Activated CD4-positive, alpha-beta T cell treated with anti-CD3 and anti-CD28 coated beads for 36 hours (primary cell): ENCODE measurements around the gene INCA1. TPM values are rescaled to one million over a fixed set of nuclear protein-coding genes. Genes with fewer than 3 reads are reported as not detected.
A peak's percentile ranks its signal among the peaks of the same experiment; 100 is the strongest.
"Not testable (repeated sequence)": the region's sequence is repeated elsewhere in the genome, so short reads cannot be mapped to it uniquely, and the experiment has no call there.

Experiments
- ATAC-seq: fragments of 200-7000 bp; cut with Tn5 transposase; one replicate; pipeline ENCODE4 v1.10.0; 2021; ENCODE audit warnings: mild to moderate bottlenecking, moderate library complexity
- CTCF ChIA-PET: fragments of 350-600 bp; sonication (Branson Sonifier 250); formaldehyde crosslinking; loops from one replicate; lab custom pipeline; 2021; ENCODE audit warnings: antibody characterized with exemption; lab: Charles Lee
- POLR2A ChIA-PET: fragments of 350-600 bp; sonication (Branson Sonifier 250); formaldehyde crosslinking; loops from one replicate; lab custom pipeline; 2021; ENCODE audit warnings: antibody characterized with exemption, inconsistent platforms; lab: Charles Lee
- DNase-seq: peaks from one replicate; pipeline ENCODE4 v3.0.0-alpha.2; 2020
- H3K27ac Mint-ChIP-seq: one replicate; pipeline ENCODE4 v1.8.0; 2021; ENCODE audit warnings: mixed read lengths
- H3K27me3 Mint-ChIP-seq: one replicate; pipeline ENCODE4 v1.8.0; 2021; ENCODE audit warnings: mixed read lengths
- H3K36me3 Mint-ChIP-seq: one replicate; pipeline ENCODE4 v1.8.0; 2021; ENCODE audit warnings: low read depth, mixed read lengths
- H3K4me1 Mint-ChIP-seq: one replicate; pipeline ENCODE4 v1.8.0; 2021; ENCODE audit warnings: mixed read lengths
- H3K4me3 Mint-ChIP-seq: one replicate; pipeline ENCODE4 v1.8.0; 2021; ENCODE audit warnings: mild to moderate bottlenecking, moderate library complexity, mixed read lengths
- H3K9me3 Mint-ChIP-seq: one replicate; pipeline ENCODE4 v1.8.0; 2021; ENCODE audit warnings: low read depth, mixed read lengths
- intact Hi-C, 2 experiments: fragments of 100-400 bp; cut with DNase I in 1 of 2; cut with micrococcal nuclease in 1 of 2; formaldehyde crosslinking; loops; one replicate each; pipeline versions ENCODE4 v1.14.2 to v1.15.1; 2022 to 2024; cut with DNase I, micrococcal nuclease
- total RNA-seq, 2 experiments: library from RNA; stranded (reverse); gene quantifications; one replicate each; pipeline ENCODE4 v1.2.3, GENCODE V29; 2021

INCA1 gene
- total RNA-seq, 2 experiments from 2014 or later = 0.18 to 0.28 TPM

DNA sequence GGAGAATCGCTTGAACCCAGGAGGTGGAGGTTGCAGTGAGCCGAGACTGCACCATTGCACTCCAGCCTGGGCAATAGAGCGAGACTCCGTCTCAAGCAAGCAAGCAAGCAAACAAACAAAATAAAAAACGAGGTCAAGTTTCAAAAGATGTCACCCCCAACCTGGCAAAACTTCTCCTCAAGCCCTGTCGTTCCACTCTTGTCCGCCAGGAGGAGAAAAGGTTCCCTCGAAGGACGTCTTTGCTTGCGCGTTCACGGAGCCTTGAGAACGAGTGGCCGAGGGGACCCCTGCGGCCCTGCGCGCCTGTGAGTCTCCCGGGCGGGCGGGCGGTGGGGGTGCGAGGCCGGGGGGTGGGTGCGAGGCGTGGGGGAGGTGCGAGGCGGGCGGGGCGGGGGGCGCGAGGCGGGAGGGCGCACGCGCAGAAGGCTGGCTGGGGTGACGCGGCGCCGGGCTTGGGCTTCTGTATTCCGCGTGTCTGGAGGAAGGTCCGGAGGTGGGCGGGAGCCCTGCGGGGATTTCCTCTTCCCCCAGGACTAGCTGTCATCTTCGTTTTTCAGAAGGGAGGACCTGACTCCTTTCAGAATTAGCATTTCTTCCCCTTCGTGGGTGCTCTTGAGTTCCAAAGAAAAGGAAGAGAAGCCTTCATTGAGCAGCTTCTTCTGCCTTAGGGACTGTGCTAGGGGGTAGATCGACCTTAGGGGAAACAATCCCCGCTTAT lies 34.2 kb upstream of the INCA1 start:
- POLR2A ChIA-PET = interaction anchor here (0.6 kb wide), 1 partner anchor 306 kb away, joined by 3 read pairs; no protein-coding TSS in a partner anchor
- peak; percentile 82 for ATAC-seq
- no peaks in the 10 kb centered on the region for H3K9me3 Mint-ChIP-seq
- peaks cover 2% of the 10 kb centered on the region for H3K36me3 Mint-ChIP-seq
- peaks cover 19% of the 10 kb centered on the region for H3K4me1 Mint-ChIP-seq
- DNase-seq = peak; percentile 91
- intact Hi-C loops = loop anchor here (1.0 to 5.0 kb wide), 6 partner anchors 31 to 80 kb away; partner anchors contain the start of genes INCA1 (in 1 of the 2), KIF1C (in 1 of the 2), SPAG7 (in 1 of the 2) and ZFP3 (in 1 of the 2)
- peak overlapping the region; percentile 68 for H3K4me3 Mint-ChIP-seq
- CTCF ChIA-PET = interaction anchor here (0.6 to 9.8 kb wide), 14 partner anchors 12 to 455 kb away, joined by 3 to 82 read pairs (median 3); partner anchors contain the start of genes C17orf107, CAMTA2, DERL2 and MIS12
- peak overlapping the region; percentile 85 for H3K27ac Mint-ChIP-seq
- H3K27me3 Mint-ChIP-seq = peaks cover 3% of the 10 kb centered on the region

DNA sequence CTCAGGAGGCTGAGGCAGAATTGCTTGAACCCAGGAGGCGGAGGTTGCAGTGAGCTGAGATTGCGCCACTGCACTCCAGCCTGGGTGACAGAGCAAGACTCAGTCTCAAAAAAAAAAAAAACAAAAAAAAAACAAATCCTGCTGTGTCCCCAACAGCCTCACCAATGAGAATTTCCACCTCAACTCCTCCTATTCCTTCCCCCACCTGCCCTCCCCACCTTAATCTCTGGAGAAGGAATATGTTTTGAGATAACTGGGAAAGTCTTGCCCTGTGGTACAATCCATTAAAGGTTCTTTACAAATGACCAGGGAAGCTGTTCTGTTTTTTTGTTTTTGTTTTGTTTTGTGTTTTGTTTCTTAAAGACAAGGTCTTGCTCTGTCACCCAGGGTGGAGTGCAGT lies 32.8 kb upstream of the INCA1 start:
- POLR2A ChIA-PET, H3K27me3 Mint-ChIP-seq, ATAC-seq, H3K36me3 Mint-ChIP-seq, DNase-seq, H3K9me3 Mint-ChIP-seq: not testable (repeated sequence)
- H3K27ac Mint-ChIP-seq = peak overlapping the region; percentile 82
- peaks cover 19% of the 10 kb centered on the region for H3K4me1 Mint-ChIP-seq
- H3K4me3 Mint-ChIP-seq = peak overlapping the region; percentile 68
- CTCF ChIA-PET = interaction anchor here (0.7 to 9.8 kb wide), 10 partner anchors 11 to 121 kb away, joined by 3 to 82 read pairs (median 4); partner anchors contain the start of gene SPAG7
- intact Hi-C loops = loop anchor here in 1 of 2 experiments (5.0 kb wide), 1 partner anchor 63 kb away; the partner anchor contains the start of gene SPAG7

DNA sequence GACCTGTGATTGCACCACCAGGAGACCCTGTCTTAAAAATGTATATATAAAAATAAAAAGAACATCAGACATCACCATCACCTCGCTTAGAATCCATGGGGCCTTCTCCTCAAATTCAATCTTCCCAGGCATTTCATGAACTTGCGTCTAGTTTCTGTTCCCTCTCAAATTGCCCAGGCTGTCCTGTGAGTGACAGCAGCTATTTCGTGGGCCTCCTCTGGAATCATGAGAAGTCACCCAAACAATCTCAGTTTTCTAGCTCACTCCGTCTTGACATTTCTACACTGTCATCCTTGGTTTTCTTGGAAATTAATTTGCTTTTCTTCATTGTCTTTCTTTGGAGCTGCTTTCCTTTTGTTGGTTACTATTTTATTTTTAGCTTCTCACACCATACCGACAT lies 30.6 kb upstream of the INCA1 start:
- ATAC-seq (no peak), DNase-seq (no peak)
- CTCF ChIA-PET = interaction anchor here (0.6 to 9.8 kb wide), 4 partner anchors 8 to 301 kb away, joined by 3 to 82 read pairs (median 4); no protein-coding TSS in a partner anchor
- Mint-ChIP-seq H3K9me3 (no peaks in the 10 kb centered on the region), H3K27ac (no peak overlapping the region), H3K27me3 (no peaks in the 10 kb centered on the region), H3K4me3 (no peak overlapping the region), H3K4me1 (peaks cover 19% of the 10 kb centered on the region), H3K36me3 (peaks cover 7% of the 10 kb centered on the region)
- intact Hi-C loops = no loop called here
- POLR2A ChIA-PET = interaction anchor here (0.6 kb wide), 1 partner anchor 10 kb away, joined by 3 read pairs; no protein-coding TSS in a partner anchor

DNA sequence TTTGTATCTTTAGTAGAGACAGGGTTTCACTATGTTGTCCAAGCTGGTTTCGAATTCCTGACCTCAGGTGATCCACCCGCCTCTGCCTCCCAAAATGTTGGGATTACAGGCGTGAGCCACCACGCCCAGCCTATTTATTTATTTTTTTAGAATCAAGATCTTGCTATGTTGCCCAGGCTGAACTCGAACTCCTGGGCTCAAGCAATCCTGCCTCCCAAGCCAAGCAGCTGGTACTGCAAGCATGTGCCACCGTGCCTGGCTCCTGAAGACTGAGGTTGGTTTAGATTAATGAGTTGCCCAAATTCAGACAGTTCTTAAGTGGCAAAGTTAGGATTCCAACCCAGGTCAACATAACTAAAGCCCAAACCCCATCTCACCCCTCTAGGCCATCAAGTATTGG lies 30.0 kb upstream of the INCA1 start:
- CTCF ChIA-PET = interaction anchor here (0.6 to 9.8 kb wide), 4 partner anchors 8 to 35 kb away, joined by 4 to 82 read pairs (median 6); no protein-coding TSS in a partner anchor
- intact Hi-C loops = no loop called here
- Mint-ChIP-seq H3K4me1 (peaks cover 17% of the 10 kb centered on the region), H3K27ac (no peak overlapping the region), H3K4me3 (no peak overlapping the region), H3K27me3 (no peaks in the 10 kb centered on the region), H3K36me3 (peaks cover 9% of the 10 kb centered on the region), H3K9me3 (no peaks in the 10 kb centered on the region)
- DNase-seq (no peak), ATAC-seq (no peak)
- POLR2A ChIA-PET = no interaction called here

DNA sequence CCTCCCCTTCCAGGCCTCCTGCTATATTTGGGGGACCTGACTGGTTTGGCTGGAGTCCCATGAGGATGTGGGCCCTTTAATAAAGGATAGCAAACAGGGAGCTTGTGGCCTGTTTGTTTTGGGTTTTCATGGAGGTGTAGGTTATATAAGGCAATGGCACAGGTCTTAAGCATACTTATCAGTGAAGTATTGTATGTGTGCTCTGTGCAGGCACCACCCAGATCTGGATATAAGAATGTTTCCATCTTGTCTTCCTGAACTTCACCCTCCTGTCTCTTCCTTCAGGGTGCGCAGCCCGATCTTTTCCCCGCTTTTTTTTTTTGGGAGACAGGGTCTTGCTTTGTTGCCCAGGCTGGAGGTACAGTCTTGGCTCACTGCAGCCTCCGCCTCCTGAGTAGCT lies 27.3 kb upstream of the INCA1 start:
- H3K4me1 Mint-ChIP-seq = no peaks in the 10 kb centered on the region
- intact Hi-C loops = no loop called here
- no peak for ATAC-seq
- DNase-seq = no peak
- ChIA-PET CTCF (interaction anchor here (0.7 kb wide), 1 partner anchor 22 kb away, joined by 3 read pairs; no protein-coding TSS in a partner anchor), POLR2A (no interaction called here)
- no peaks in the 10 kb centered on the region for H3K9me3 Mint-ChIP-seq
- no peak overlapping the region for H3K4me3 Mint-ChIP-seq
- no peak overlapping the region for H3K27ac Mint-ChIP-seq
- peaks cover 14% of the 10 kb centered on the region for H3K36me3 Mint-ChIP-seq
- no peaks in the 10 kb centered on the region for H3K27me3 Mint-ChIP-seq

DNA sequence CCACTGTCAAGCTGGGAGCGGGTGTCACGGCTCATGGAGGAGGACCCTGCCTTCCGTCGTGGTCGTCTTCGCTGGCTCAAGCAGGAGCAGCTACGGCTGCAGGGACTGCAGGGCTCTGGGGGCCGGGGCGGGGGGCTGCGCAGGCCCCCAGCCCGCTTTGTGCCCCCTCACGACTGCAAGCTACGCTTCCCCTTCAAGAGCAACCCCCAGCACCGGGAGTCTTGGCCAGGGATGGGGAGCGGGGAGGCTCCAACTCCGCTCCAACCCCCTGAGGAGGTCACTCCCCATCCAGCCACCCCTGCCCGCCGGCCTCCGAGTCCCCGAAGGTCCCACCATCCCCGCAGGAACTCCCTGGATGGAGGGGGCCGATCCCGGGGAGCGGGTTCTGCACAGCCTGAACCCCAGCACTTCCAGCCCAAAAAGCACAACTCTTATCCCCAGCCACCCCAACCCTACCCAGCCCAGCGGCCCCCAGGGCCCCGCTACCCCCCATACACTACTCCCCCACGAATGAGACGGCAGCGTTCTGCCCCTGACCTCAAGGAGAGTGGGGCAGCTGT lies 26.3 kb upstream of the INCA1 start:
- Mint-ChIP-seq H3K36me3 (peaks cover 14% of the 10 kb centered on the region), H3K9me3 (no peaks in the 10 kb centered on the region), H3K4me1 (peaks cover 7% of the 10 kb centered on the region), H3K27me3 (no peaks in the 10 kb centered on the region), H3K27ac (no peak overlapping the region), H3K4me3 (no peak overlapping the region)
- POLR2A ChIA-PET = no interaction called here
- DNase-seq (no peak), ATAC-seq (no peak)
- CTCF ChIA-PET = no interaction called here
- intact Hi-C loops = no loop called here

DNA sequence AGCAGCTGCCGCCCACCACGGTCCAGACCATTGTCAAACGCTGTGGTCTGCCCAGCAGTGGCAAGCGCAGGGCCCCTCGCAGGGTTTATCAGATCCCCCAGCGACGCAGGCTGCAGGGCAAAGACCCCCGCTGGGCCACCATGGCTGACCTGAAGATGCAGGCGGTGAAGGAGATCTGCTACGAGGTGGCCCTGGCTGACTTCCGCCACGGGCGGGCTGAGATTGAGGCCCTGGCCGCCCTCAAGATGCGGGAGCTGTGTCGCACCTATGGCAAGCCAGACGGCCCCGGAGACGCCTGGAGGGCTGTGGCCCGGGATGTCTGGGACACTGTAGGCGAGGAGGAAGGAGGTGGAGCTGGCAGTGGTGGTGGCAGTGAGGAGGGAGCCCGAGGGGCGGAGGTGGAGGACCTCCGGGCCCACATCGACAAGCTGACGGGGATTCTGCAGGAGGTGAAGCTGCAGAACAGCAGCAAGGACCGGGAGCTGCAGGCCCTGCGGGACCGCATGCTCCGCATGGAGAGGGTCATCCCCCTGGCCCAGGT lies 24.9 kb upstream of the INCA1 start:
- no peak overlapping the region for H3K27ac Mint-ChIP-seq
- POLR2A ChIA-PET = no interaction called here
- ATAC-seq (no peak), DNase-seq (no peak)
- peaks cover 8% of the 10 kb centered on the region for H3K4me1 Mint-ChIP-seq
- peaks cover 14% of the 10 kb centered on the region for H3K36me3 Mint-ChIP-seq
- no peaks in the 10 kb centered on the region for H3K9me3 Mint-ChIP-seq
- no peaks in the 10 kb centered on the region for H3K27me3 Mint-ChIP-seq
- CTCF ChIA-PET = interaction anchor here (0.6 kb wide), 1 partner anchor 25 kb away, joined by 3 read pairs; the partner anchor contains the start of gene INCA1
- intact Hi-C loops = no loop called here
- no peak overlapping the region for H3K4me3 Mint-ChIP-seq

DNA sequence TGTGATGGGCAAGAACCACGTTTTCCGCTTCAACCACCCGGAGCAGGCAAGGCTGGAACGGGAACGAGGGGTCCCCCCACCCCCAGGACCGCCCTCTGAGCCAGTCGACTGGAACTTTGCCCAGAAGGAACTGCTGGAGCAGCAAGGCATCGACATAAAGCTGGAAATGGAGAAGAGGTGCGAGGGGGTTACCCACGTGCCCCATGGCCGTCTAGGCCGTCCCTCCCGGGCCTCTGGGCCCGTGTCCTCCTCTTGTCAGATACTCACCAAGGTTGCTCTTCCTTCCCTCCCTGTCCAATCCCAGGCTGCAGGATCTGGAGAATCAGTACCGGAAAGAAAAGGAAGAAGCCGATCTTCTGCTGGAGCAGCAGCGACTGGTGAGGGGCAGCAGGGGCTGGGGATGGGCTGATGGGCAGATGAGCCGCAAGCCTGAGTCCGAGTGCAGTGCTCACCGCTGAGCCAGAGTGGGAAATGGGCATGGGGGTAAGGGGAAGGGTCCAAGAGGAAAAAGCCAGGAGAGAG lies 23.2 kb upstream of the INCA1 start:
- intact Hi-C loops = no loop called here
- Mint-ChIP-seq H3K27ac (no peak overlapping the region), H3K4me1 (peaks cover 11% of the 10 kb centered on the region), H3K27me3 (no peaks in the 10 kb centered on the region), H3K36me3 (peaks cover 20% of the 10 kb centered on the region), H3K4me3 (no peak overlapping the region), H3K9me3 (no peaks in the 10 kb centered on the region)
- POLR2A ChIA-PET = no interaction called here
- no peak for ATAC-seq
- CTCF ChIA-PET = no interaction called here
- no peak for DNase-seq

DNA sequence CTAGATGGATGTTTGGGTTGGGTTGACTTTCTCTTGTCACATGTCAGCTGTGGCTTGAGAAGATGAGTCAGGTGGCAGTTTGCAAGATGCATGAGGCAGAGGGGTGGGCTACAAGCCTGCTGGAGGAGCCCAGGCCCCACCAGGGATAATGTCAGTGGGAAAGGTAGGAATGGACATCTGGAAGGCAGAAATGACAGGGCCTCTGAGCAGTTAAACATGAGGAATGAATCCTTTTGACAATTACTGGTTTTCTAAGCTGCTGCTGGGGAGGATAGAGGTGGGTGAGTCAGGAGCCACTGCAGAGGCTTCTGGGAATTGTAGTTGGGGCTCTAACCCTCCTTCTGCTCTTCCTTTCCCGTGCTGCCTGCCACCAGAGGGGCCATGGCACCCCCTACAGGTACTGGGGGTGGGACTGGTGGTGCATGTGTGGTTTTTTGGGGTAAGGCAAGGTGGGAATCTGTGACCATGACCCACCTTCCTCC lies 22.2 kb upstream of the INCA1 start:
- POLR2A ChIA-PET = no interaction called here

DNA sequence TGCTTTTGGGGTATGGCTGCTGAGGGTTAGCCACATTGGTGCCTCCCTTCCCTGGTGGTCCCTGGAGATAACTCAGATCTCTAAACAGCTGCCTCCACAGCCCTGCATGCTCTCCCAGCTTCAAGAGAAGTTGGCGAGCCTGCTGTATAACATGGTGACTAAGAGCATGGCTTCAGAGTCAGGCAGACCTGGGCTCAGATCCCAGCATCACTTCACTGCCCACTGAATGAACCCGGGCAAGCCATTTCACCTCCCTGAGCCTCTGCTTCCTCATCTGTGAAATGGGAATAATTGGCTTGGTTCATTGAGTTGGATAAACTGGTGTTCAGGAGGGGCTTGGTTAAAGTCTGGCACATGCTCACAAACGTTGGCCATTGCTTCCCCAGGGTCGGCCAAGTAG lies 17.0 kb upstream of the INCA1 start:
- Mint-ChIP-seq H3K36me3 (peaks cover 30% of the 10 kb centered on the region), H3K4me1 (peaks cover 16% of the 10 kb centered on the region), H3K9me3 (no peaks in the 10 kb centered on the region), H3K4me3 (no peak overlapping the region), H3K27me3 (no peaks in the 10 kb centered on the region), H3K27ac (no peak overlapping the region)
- ATAC-seq (no peak), DNase-seq (no peak)
- ChIA-PET CTCF (interaction anchor here (0.6 to 1.0 kb wide), 2 partner anchors 25 to 299 kb away, joined by 4 read pairs; no protein-coding TSS in a partner anchor), POLR2A (no interaction called here)
- intact Hi-C loops = no loop called here

More for the DNA sequence above, 22.2 kb upstream of the INCA1 start:
- peak; percentile 67 for DNase-seq
- Mint-ChIP-seq H3K27ac (peak overlapping the region; percentile 56), H3K27me3 (no peaks in the 10 kb centered on the region), H3K9me3 (no peaks in the 10 kb centered on the region), H3K4me3 (no peak overlapping the region), H3K36me3 (peaks cover 24% of the 10 kb centered on the region), H3K4me1 (peaks cover 11% of the 10 kb centered on the region)
- CTCF ChIA-PET = interaction anchor here (0.9 to 1.2 kb wide), 7 partner anchors 8 to 110 kb away, joined by 3 to 10 read pairs (median 3); no protein-coding TSS in a partner anchor
- intact Hi-C loops = loop anchor here (1.0 kb wide), 4 partner anchors 22 to 50 kb away; partner anchors contain the start of genes CAMTA2 (in 1 of the 2), INCA1 (in 1 of the 2) and KIF1C (in 1 of the 2)
- ATAC-seq = peak; percentile 93

DNA sequence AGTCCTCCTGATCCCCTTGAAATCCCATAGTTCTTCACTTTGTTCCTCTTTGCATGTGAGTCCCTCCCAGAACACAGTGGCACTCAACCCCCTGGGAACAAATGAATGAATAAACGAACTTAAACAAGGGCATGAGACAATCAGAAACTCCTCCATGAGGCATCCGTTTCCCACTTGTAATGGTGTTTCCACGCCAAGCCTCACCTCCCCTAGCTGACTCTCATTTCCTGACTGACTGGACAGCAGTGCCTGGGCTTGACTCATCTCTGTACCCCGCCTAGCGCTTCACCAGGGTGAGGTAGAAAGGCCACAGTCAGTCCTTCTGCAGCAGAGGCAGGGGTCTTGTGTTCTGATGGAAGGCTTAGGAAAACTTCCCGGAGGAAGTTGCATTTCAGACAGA lies 14.6 kb upstream of the INCA1 start:
- ATAC-seq = peak; percentile 89
- ChIA-PET CTCF (no interaction called here), POLR2A (no interaction called here)
- intact Hi-C loops = no loop called here
- no peaks in the 10 kb centered on the region for H3K9me3 Mint-ChIP-seq
- peaks cover 9% of the 10 kb centered on the region for H3K4me1 Mint-ChIP-seq
- H3K4me3 Mint-ChIP-seq = no peak overlapping the region
- H3K27me3 Mint-ChIP-seq = no peaks in the 10 kb centered on the region
- peak overlapping the region; percentile 5 for H3K27ac Mint-ChIP-seq
- H3K36me3 Mint-ChIP-seq = peaks cover 46% of the 10 kb centered on the region
- DNase-seq = peak; percentile 70
